Stimulated activated CD8-positive, alpha-beta memory T cell treated with anti-CD3 and anti-CD28 coated beads, Interleukin-4, amount 100 ng/mL, for 1 hour (primary cell): ENCODE measurements around the gene ENO2.
"Not testable (repeated sequence)": the region's sequence is repeated elsewhere in the genome, so short reads cannot be mapped to it uniquely, and the experiment has no call there.

Source experiments
- DNase-seq, 2 donors: peaks; one replicate each; pipeline ENCODE4 v3.0.0-alpha.2; 2020; ENCODE audit warnings: low read depth in 2 of 2, low spot score in 1 of 2

The ENO2 gene

GRCh38 chr12:6886206-6886999, 28.0 kb upstream of the ENO2 start:
- not testable (repeated sequence) for DNase-seq

DNA sequence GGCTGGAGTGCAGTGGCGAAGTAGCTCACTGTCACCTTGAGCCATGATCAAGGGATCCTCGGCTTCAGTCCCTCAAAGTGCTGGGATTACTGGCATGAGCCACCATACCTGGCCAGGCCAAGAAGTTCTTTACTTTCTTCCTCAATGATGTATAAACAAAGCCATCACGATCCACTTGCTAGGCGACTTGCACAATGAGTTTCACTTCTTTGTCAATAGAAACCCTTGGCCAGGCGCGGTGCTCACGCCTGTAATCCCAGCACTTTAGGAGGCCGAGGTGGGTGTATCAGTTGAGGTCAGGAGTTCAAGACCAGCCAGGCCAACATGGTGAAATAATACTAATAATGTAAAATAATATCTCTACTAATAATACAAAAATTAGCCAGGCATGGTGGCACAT, 26.9 kb upstream of the ENO2 start:
- no peak for DNase-seq

GRCh38 chr12:6888360-6888759, 26.0 kb upstream of the ENO2 start:
- DNase-seq: no peak

DNA sequence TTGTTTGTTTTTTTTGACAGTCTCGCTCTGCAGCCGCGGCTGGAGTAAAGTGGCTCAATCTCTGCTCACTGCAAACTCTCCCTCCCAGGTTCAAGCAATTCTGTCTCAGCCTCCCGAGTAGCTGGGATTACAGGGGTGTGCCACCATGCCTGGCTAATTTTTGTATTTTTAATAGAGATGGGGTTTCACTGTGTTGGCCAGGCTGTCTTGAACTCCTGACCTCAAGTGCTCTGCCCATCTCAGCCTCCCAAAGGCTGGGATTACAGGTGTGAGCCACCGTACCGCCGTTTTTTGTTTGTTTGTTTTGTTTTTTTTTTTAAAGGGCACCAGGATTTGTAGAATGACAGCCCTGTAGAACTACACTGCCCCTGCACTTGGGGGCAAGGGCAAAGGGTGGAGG, 25.6 kb upstream of the ENO2 start:
- DNase-seq: not testable (repeated sequence)

DNA sequence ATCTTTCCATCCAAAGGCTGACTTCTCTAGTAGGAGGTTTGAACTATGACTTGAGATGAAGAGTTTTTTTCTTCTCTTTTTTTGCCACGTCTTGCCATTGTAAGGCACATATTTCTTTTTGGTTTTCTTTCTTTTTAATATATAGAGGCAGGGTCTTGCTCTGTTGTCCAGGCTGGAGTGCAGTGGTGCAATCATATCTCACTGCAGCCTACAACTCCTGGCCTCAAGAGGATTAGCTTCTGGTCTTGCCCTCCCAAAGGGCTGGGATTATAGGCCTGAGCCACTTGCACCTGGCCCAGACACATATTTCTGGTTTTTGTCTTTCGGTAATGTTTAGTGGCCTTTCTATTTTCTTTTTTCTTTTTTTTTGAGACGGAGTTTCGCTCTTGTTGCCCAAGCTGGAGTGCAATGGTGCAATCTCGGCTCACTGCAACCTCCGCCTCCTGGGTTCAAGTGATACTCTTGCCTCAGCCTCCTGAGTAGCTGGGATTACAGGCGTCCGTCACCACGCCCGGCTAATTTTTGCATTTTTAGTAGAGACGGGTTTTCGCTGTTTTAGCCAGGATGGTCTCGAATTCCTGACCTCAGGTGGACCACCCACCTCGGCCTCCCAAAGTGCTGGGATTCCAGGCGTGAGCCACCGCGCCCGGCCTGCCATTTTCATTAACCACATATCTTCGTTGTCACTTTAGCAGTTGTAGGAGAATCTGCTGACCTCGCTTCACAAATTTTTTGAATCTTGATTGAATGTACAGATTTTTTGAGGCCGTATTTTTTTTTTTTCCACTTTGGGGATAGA, 24.4 kb upstream of the ENO2 start:
- DNase-seq: not testable (repeated sequence)

- DNase-seq: peak; percentile 97 to 99
Measured at GRCh38 chr12:6890789-6891645, 23.4 kb upstream of the ENO2 start.

DNA sequence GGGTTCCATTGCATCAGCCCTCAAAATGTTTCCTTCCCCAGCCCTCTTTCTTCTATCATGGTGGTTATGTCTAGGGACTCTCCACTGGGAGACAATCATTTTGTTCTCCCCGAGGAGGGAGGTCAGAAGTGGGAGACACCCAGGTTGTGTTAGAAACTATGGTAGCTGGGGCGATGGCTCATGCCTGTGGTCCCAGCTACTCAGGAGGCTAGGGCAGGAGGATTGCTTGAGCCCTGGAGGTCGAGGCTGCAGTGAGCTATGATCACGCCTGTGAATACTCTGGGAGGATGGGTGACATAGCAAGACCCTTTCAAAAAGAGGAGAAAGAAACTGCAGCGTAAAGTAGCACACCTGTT, 22.8 kb upstream of the ENO2 start:
- DNase-seq: no peak

DNA sequence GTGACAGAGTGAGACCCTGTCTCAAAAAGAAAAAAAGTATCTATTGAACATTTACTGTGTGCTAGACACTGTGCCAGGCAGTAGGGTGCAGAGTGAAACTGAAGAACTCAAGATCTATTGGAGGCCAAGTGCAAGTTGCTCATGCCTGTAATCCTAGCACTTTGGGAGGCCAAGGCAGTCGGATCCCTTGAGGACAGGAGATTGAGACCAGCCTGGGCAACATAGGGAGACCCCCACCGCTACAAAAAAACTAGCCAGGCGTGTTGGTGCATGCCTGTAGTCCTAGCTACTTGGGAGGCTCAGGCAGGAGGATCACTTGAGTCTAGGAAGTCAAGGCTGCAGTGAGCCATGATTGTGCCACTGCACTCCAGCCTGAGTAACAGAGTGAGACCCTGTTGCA, 21.7 kb upstream of the ENO2 start:
- not testable (repeated sequence) for DNase-seq

DNA sequence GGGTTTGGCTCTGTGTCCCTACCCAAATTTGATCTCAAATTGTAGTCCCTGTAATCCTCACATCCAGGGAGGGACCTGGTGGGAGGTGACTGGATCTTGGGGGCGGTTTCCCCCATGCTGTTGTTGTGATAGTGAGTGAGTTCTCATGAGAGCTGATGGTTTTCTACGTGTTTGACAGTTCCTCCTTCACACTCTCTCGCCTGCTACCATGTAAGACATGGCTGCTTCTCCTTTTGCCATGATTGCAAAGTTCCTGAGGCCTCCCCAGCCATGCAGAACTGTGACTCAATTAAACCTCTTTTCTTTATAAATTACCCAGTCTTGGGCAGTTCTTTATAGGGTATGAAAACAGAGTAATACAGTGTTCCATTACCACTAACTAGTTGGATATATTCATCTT, 20.1 kb upstream of the ENO2 start:
- no peak for DNase-seq

GRCh38 chr12:6896846-6897435, 17.4 kb upstream of the ENO2 start:
- DNase-seq: no peak

GRCh38 chr12:6899427-6899826, 15.0 kb upstream of the ENO2 start:
- no peak for DNase-seq

DNA sequence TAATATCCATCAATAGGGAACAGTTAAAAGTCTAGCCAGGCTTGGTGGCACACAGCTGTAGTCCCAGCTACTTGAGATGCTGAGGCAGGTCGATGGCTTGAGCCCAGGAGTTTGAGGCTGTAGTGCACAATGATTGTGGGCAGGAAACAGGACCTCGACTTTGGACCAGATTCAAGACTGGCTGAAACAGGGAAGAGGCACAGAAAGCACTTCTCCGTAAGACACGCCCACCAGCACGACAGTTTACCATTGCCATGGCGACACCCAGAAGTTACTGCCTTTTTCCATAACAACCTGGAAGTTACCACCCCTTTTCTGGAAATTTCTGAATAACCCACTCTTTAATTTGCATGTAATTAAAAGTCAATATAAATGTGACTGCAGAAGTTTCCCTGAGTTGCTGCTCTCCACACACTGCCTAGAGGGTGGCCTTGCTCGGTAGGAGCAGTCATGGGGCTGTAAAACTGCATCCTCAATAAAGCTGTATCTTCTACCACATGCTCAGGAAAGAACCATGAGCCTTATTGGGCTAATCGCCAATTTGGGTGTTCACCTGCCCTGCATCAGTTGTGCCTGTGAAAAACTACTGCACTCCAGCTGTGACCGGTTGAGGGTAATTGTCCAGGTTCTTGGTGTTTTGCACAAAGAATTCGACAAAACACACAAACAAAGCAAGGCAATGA, 14.4 kb upstream of the ENO2 start:
- no peak for DNase-seq

DNA sequence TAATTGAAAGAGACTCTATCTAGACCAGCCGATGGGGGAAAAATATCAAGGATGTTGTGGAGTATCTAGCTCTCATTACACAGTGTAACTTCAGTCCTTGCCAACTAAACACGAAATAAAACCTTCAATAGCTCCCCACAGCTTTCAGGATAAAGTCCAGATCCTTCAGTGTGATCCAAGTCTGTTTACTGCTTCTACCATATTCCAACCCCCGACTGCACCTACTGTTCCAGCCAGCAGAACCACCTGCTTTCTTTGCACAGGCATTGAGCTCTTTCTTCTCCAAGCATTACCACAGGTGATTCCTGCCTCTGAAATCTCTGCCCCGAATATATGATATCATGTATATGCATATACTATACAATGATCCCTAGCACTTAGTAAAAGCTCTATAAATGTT, 11.9 kb upstream of the ENO2 start:
- no peak for DNase-seq

DNA sequence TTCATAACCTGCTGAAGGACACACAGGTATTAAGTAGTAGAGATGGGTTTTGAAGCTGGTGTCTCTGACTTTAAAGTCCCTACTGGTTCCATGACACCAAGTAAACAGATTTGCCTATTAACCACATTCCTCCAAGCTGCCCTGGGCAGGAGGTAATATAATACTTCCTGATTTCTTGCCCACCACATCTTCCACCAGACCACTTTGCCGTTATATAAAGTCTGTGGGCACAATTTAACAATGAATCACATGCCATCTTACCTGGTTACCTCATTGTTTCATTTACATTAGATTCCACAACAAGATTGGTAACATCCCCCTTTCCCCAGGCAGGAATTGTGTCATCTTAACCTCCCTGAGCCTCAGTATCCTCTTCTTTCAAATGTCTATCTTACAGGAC, 10.7 kb upstream of the ENO2 start:
- DNase-seq: no peak

- DNase-seq: peak; percentile 95 to 97
Measured at GRCh38 chr12:6904280-6905276, 9.8 kb upstream of the ENO2 start, which contains the start of gene LRRC23. Gene LRRC23, plus strand, starts transcription at chr12:6904822. Its CDS starts 812 bp downstream, at chr12:6905634.

GRCh38 chr12:6905414-6906040, 8.9 kb upstream of the ENO2 start:
- DNase-seq: no peak

- not testable (repeated sequence) for DNase-seq
Measured at GRCh38 chr12:6908141-6908540, 6.2 kb upstream of the ENO2 start.

- no peak for DNase-seq
Measured at GRCh38 chr12:6909421-6910145, 4.8 kb upstream of the ENO2 start.
